Vagina (tissue), 2 donors: ENCODE measurements around the gene RAPSN. TPM values are rescaled to one million over a fixed set of nuclear protein-coding genes. Genes with fewer than 3 reads are reported as not detected.

Source experiments
- DNase-seq, 2 donors: peaks; one replicate each; pipeline ENCODE4 v3.0.0-alpha.2; 2017; ENCODE audit errors: extremely low spot score in 2 of 2
- H3K27ac ChIP-seq: fragments of 200-600 bp; sonication (generic); one replicate; pipeline ENCODE4 v1.5.1; 2019
- H3K27me3 ChIP-seq: fragments of 200-600 bp; sonication (generic); one replicate; pipeline ENCODE4 v1.5.1; 2019
- H3K36me3 ChIP-seq, 2 donors: fragments of 200-600 bp; sonication (generic); one replicate each; pipeline ENCODE4 v1.5.1; 2017 to 2019
- H3K4me1 ChIP-seq: fragments of 200-600 bp; sonication (generic); one replicate; pipeline ENCODE4 v1.5.1; 2019
- H3K4me3 ChIP-seq, 2 donors: fragments of 200-600 bp; sonication (generic); 1 replicate in 1 of 2; 2 replicates in 1 of 2; pipeline ENCODE4 v1.5.1; 2016 to 2019
- H3K9me3 ChIP-seq: fragments of 200-600 bp; sonication (generic); one replicate; pipeline ENCODE4 v1.5.1; 2019
- CTCF ChIP-seq, 3 experiments: fragments of 450-650 bp in 2 of 3; fragments of 200-600 bp in 1 of 3; sonication (generic) in 1 of 3; IDR thresholded peaks; one replicate each; pipeline ENCODE4 v1.5.1; 2017 to 2019; ENCODE audit warnings: antibody characterized with exemption in 3 of 3, mild to moderate bottlenecking in 2 of 3, moderate library complexity in 2 of 3
- POLR2A ChIP-seq, 2 donors: fragments of 450-650 bp; IDR thresholded peaks; one replicate each; pipeline ENCODE4 v1.6.1; 2017; ENCODE audit warnings: antibody characterized with exemption in 2 of 2, mild to moderate bottlenecking in 2 of 2, moderate library complexity in 2 of 2
- POLR2AphosphoS5 ChIP-seq, 2 donors: sonication (generic); formaldehyde crosslinking; IDR thresholded peaks; one replicate each; pipeline ENCODE4 v1.9.0; 2017; ENCODE audit warnings: antibody characterized with exemption in 2 of 2, mild to moderate bottlenecking in 2 of 2, low read depth in 1 of 2; ENCODE audit not compliant: insufficient read depth in 1 of 2
- intact Hi-C: fragments of 100-400 bp; cut with DNase I; formaldehyde crosslinking; loops from one replicate; pipeline ENCODE4 v1.15.1; 2023
- microRNA-seq: library from miRNA; unstranded; fragments of <30 nt; microRNA quantifications from one replicate; pipeline ENCODE4, GENCODE V29; 2017; ENCODE audit warnings: borderline number of aligned reads, borderline replicate concordance
- small RNA-seq: library from RNA; depleted of rRNA; stranded (forward); fragments of <200 nt; gene quantifications from one replicate; pipeline ENCODE3, GENCODE V24; 2016
- total RNA-seq: library from RNA; depleted of rRNA; stranded (reverse); fragments of >200 nt; gene quantifications from one replicate; pipeline ENCODE4 v1.2.3, GENCODE V29; 2016

The RAPSN gene
- total RNA-seq, 1 donor from 2014 or later: not detected

GRCh38 chr11:47388697-47389576 is 60.0 kb downstream of the RAPSN start:
- Histone ChIP-seq H3K27me3 (no peaks in the 10 kb centered on the region), H3K4me1 (peaks cover 15% of the 10 kb centered on the region), H3K27ac (no peak overlapping the region), H3K4me3 (no peak overlapping the region), H3K36me3 (no peaks in the 10 kb centered on the region), H3K9me3 (no peaks in the 10 kb centered on the region)
- TF ChIP-seq POLR2A (IDR thresholded peaks at IDR 0.05) (no peak), POLR2AphosphoS5 (IDR thresholded peaks at IDR 0.05; ENCODE audit: insufficient read depth in 1 of 2, low read depth in 1 of 2) (no peak), CTCF (IDR thresholded peaks at IDR 0.05) (no peak)
- intact Hi-C loops: no loop called here
- DNase-seq: no peak

GRCh38 chr11:47387944-47388696 is 60.8 kb downstream of the RAPSN start:
- no peak overlapping the region for H3K27ac ChIP-seq
- TF ChIP-seq POLR2AphosphoS5 (IDR thresholded peaks at IDR 0.05; ENCODE audit: insufficient read depth in 1 of 2, low read depth in 1 of 2): no peak
- no peak for TF ChIP-seq CTCF (IDR thresholded peaks at IDR 0.05)
- no peak for TF ChIP-seq POLR2A (IDR thresholded peaks at IDR 0.05)
- no peaks in the 10 kb centered on the region for H3K27me3 ChIP-seq
- DNase-seq: no peak
- no peak overlapping the region for H3K4me3 ChIP-seq
- H3K4me1 ChIP-seq: peaks cover 15% of the 10 kb centered on the region
- no peaks in the 10 kb centered on the region for H3K9me3 ChIP-seq
- intact Hi-C loops: no loop called here
- no peaks in the 10 kb centered on the region for H3K36me3 ChIP-seq

Small RNA genes lying within 50 kb of the gene (microRNA-seq; reads per million reads assigned to microRNA genes)
- gene MIR4487: not detected

Small RNA genes lying within 50 kb of the gene (small RNA-seq; reads per million reads assigned to genes)
- gene MIR4487: not detected

Other genes starting within 250 kb of the RAPSN start
- gene DDB2, start 234.2 kb downstream of the RAPSN start, total RNA-seq: 42.2 TPM
- gene ACP2, start 200.3 kb downstream of the RAPSN start, total RNA-seq: 54.8 TPM
- gene NR1H3, start 191.1 kb downstream of the RAPSN start, total RNA-seq: 60.9 TPM
- 56.5 TPM for gene MADD, start 179.0 kb downstream of the RAPSN start, total RNA-seq
- gene MYBPC3, start 96.4 kb downstream of the RAPSN start, total RNA-seq: not detected
- gene SPI1, start 70.6 kb downstream of the RAPSN start, total RNA-seq: 15.5 TPM
- 53.5 TPM for gene SLC39A13, start 40.5 kb downstream of the RAPSN start, total RNA-seq
- 89.6 TPM for gene PSMC3, start 22.7 kb downstream of the RAPSN start, total RNA-seq
- gene CELF1, start 104.0 kb upstream of the RAPSN start, total RNA-seq: 100 TPM
- 68.5 TPM for gene PTPMT1, start 116.5 kb upstream of the RAPSN start, total RNA-seq
- 14.7 TPM for gene KBTBD4, start 129.8 kb upstream of the RAPSN start, total RNA-seq
- 60.4 TPM for gene NDUFS3, start 129.9 kb upstream of the RAPSN start, total RNA-seq
- not detected for gene FAM180B, start 137.5 kb upstream of the RAPSN start, total RNA-seq
- 3.4 TPM for gene C1QTNF4, start 145.3 kb upstream of the RAPSN start, total RNA-seq
- gene MTCH2, start 193.4 kb upstream of the RAPSN start, total RNA-seq: 40.5 TPM